Fibroblast of peridontal ligament (primary cell): ENCODE results near the gene CD274.
"Not testable (repeated sequence)": the region's sequence is repeated elsewhere in the genome, so short reads cannot be mapped to it uniquely, and the experiment has no call there.

ENCODE experiments used
- DNase-seq: peaks from one replicate; pipeline ENCODE4 v3.0.0-alpha.2; 2010; ENCODE audit errors: extremely low read depth

CD274 gene

GRCh38 chr9:5450359-5451091, at the start of gene CD274:
Gene CD274, plus strand, starts transcription at chr9:5450542. Its CDS starts 5,572 bp downstream, at chr9:5456114.
- peak; percentile 80 for DNase-seq

DNA sequence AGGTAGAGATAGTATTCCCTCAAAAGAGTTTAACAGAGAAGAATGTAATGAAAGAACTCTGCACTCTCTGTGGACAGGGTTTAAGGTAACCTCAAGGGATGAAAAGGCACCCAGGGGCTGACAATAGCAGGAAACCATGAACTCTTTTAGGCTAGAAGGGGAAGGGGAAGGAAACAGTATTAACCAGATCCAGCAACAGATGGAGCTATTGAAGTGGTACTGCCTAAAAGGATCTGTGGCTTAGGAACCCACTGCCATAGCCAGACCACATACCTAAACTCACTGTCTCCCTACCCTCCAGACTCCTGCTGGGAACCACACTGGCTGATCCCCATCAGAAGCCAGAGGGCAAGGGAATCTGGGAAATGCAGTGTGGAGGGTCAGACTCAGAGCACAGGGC, 48.1 kb upstream of the CD274 start:
- DNase-seq = no peak

DNA sequence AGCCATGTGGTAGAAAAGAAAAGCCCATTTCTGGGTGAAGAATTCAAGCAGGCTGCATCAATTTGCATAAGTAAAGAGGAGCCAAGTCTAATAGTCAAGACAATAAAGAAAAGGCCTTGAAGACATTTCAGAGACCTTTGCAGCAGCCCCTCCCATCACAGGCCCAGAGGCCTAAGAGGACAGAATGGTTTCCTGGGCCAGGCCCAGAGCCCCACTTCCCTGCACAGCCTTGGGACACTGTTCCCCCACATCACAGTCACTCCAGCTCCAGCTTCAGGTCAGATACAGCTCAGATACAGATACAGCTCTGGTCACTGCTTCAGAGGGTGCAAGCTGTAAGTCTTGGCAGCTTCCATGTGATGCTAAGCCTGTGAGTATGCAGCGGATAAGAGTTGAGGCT, 41.7 kb upstream of the CD274 start:
- DNase-seq = no peak

GRCh38 chr9:5416953-5417352, 33.4 kb upstream of the CD274 start:
- DNase-seq = no peak

GRCh38 chr9:5418481-5418880, 31.9 kb upstream of the CD274 start:
- DNase-seq = no peak

- DNase-seq = no peak
These were observed 30.4 kb upstream of the CD274 start for GRCh38 chr9:5419987-5420386.

DNA sequence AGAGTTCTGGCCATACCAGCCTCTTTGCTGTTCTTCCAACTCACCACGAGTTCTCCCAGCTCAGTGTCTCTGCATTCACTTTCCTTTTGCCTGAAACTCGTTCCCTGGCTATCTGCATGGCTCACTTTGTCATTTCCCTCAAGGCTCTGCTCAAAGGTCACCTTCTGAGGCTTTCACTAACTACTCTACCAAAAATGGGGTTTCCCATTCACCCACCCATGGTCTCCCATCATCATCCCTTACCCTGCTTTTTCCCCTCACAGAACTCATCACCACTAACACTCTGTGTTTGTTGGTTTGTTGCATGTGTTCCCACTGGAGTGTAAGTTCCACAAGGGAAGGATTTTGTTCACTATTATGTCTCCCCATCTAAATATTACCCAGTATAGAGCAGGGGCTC, 29.2 kb upstream of the CD274 start:
- no peak for DNase-seq

DNA sequence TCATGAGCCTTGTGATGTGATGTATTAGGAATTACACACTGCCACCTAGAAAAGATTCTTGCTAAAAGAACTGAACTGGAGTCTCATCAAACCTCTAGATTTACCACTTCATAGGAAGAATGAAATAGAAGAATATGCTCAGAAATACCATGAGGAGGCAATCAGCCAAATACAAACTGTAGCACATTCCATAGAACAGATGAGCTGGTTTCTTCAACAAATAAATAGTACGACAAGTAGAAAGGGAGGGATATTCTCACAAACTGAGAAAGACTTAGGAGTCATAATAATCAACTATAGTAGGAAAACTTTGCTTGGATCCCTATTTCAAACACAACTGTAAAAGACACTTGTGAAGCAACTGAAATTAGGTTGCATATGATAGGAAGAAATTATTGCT, 28.1 kb upstream of the CD274 start:
- DNase-seq = no peak

DNA sequence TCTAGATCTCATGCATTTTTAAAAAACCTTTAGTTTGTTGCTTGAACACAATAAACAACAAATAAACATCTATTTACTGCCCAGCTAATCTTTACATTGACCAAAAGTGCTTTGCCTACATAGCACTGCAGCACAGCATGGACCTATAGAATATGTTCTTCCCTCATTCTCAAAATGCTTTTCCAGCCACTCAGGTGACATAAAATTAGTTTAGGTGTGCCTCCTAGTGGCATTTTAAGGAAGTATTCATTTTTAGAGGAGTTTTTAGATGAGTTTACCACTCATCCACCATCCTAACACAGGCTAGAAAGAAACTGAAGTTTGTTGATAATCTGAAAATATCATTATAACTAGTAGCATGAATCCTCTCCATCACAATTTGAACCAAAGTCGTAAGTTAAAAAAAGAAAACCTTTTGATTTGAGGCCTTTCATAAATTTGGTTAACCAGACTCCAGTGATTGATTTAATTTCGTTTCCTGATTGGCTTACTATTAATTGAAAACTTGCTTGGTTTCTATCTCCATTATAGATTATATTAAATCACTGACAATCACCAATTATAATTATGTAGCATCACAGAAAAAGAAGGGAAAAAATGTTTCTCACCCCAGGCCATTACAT, 25.2 kb upstream of the CD274 start:
- DNase-seq = peak; percentile 27

GRCh38 chr9:5427005-5427404, 23.3 kb upstream of the CD274 start:
- DNase-seq = no peak

DNA sequence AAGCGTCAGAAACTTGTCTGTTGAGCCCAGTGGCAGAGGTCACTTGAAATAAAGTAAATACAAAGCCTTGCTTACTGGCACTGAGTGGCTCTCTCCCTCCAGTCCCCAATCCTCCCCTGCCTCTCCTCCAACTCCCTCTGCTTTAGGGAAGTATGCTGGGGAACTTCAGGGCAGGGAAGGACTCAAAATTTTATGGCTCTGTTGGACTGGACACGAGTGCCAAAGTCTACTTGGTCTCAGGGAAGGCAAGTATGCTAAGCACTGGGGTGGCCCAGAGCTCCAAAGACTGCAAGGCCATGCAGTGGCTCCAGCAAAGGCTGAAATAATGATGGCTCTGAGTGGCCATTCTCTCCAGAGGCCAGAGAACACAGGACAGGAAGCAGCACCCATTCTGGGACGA, 22.2 kb upstream of the CD274 start:
- DNase-seq = no peak

- DNase-seq = no peak
These were observed 21.4 kb upstream of the CD274 start for GRCh38 chr9:5428794-5429528.

DNA sequence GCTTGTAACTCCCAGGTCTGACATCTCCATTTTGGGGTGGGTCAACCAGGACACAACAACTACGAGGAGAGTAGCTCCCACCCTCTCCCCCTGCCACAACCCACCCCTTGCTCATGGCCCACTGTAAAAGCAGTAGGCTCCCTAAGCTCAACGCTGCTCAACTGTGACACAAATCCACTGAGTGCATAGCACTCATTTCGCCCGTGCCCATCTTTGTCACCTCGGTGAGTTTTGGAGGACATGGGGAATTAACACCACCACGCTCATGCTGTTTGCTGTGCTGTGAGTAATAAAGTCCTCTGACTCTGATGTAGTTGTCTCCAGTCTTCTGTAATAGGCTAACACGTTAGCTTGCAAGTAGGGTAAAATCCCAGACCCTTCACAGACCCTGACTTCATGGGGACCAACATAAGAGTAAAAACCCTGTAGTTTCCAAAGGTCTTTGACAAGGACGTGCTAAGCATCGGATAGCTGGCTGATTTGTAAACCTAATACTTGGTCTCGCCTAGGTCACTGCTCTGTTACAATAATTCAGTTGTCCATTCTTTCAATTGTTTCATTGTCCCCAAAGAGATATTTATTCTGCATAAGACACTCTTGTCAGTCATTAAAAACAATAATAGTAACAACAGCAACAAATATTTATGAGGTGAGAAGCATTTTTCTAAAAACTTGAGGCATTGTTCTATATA, 20.3 kb upstream of the CD274 start:
- DNase-seq = no peak

DNA sequence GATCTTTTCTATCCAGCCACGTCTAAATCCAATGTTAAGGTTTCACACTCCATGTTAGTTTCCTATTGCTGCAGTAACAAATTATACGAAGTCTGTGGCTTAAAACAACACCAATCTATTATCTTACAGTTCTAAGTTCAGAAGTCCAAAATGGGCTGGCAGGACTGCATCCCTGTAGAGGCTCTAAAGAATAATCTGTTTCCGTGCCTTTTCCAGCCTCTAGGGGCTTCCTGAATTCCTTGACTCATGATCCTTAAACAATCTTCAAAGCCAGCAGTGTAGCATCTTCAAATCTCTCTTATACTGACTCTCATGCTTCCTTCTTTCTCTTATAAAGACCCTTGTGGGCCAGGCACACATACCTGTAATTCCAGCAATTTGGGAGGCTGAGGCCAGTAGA, 19.4 kb upstream of the CD274 start:
- DNase-seq = no peak

- DNase-seq = not testable (repeated sequence)
These were observed 17.5 kb upstream of the CD274 start for GRCh38 chr9:5432890-5433289.

- not testable (repeated sequence) for DNase-seq
These were observed 17.0 kb upstream of the CD274 start for GRCh38 chr9:5433328-5433727.

DNA sequence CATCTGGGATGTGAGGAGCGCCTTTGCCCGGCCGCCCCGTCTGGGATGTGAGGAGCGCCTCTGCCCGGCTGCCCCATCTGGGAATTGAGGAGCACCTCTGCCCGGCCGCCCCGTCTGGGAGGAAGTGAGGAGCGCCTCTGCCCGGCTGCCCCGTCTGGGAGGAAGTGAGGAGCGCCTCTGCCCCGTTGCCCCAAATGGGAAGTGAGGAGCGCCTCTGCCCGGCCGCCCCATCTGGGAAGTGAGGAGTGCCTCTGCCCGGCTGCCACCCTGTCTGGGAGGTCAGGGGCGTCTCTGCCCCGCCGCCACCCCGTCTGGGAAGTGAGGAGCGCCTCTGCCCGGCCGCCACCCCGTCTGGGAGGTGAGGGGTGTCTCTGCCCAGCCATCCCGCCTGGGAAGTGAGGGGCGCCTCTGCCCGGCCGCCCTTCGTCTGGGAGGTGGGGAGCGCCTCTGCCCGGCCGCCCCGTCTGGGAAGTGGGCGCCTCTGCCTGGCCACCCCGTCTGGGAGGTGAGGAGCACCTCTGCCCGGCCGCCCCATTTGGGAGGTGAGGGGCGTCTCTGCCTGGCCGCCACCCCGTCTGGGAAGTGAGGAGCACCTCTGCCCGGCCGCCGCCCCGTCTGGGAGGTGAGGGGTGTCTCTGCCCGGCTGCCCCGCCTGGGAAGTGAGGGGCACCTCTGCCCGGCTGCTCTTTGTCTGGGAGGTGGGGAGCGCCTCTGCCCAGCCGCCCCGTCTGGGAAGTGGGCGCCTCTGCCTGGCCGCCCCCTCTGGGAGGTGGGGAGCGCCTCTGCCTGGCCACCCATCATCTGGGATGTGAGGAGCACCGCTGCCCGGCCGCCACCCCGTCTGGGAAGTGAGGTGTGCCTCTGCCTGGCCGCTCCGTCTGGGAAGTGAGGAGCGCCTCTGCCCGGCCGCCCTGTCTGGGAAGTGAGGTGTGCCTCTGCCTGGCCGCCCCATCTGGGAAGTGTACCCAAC, 16.2 kb upstream of the CD274 start:
- not testable (repeated sequence) for DNase-seq

DNA sequence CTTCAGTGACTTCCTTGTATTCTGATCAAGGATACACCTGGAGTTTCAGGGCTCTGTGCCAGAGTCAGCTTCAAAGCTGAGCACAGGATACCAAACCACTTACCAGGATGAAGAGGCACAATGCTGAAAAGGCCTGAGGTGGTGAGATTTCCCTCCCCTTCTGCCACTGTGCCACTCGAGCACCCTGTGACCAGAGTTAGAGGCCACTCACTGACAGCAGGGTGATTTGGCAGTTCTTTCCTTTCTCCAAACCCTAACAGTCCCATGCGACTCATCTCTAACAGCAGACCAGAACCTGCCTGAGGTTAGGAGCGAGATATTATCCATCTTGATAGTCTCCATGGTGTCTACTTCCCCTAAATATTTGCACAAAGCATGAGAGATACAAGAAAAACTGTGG, 14.4 kb upstream of the CD274 start:
- DNase-seq = no peak

DNA sequence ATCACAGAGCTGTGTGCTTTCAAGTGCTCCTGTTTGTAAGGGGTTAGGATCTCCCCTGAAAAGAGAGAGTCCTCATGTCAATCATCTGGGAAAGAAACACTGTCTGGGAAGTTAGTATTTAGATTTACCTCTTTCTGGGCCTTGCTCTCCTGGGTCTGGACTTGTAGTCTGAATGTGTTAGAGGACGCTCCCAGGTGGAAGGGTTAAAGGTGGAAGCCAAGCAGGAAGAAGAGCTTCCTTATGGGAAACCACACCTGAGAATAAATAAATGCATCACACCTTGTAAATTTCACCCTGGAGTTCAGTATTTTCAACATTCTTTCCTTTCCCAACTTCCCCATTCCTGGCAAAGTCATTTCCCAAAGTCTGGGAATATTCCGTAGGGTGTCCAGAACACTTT, 13.9 kb upstream of the CD274 start:
- no peak for DNase-seq

GRCh38 chr9:5437254-5438216, 12.8 kb upstream of the CD274 start, which contains the start of gene PLGRKT:
Gene PLGRKT, minus strand, starts transcription at chr9:5437925. Its CDS starts 5,948 bp downstream, at chr9:5431977.
- DNase-seq = peak; percentile 88
